ENCODE measurements around the gene SHANK2. TPM values are rescaled to one million over a fixed set of nuclear protein-coding genes. Genes with fewer than 3 reads are reported as not detected.

The SHANK2 gene
- total and polyA plus RNA-seq, 10 of the 15 experiments (the other 5 are each of a cell fraction or from before 2014, with no cell fraction given) = 0.01 to 0.31 (median 0.10) TPM; not detected in 5

- ChIA-PET SMC1A (ENCODE audit: uncharacterized antibody, unreplicated experiment) (no interaction called here), POLR2A (no interaction called here), RAD21 (ENCODE audit: unreplicated experiment) (no interaction called here), CTCF (no interaction called here)
- TF ChIP-seq SP1 (IDR thresholded peaks at IDR 0.05; ENCODE audit: low read depth, low read length) (no peak), USF1 (IDR thresholded peaks at IDR 0.05; ENCODE audit: borderline replicate concordance, extremely low read length, insufficient read depth, low read depth, low read length) (no peak)
- in situ Hi-C loops (cut with MboI) = no loop called here
- Histone ChIP-seq H3K27ac (ENCODE audit: control insufficient read depth, insufficient read depth) (no peak overlapping the region), H3K4me3 (no peak overlapping the region), H3K27me3 (replicated peaks in 1 of 2; ENCODE audit: control insufficient read depth in 2 of 2, insufficient read depth in 2 of 2, low read length in 1 of 2) (no peaks in the 10 kb centered on the region; a peak in 1 of 4 replicates), H4K20me1 (ENCODE audit: control insufficient read depth, insufficient read depth) (no peaks in the 10 kb centered on the region), H3K4me2 (ENCODE audit: control insufficient read depth, insufficient read depth) (no peak overlapping the region), H3K9me3 (replicated peaks; ENCODE audit: control insufficient read depth, insufficient read depth, low read length) (no peaks in the 10 kb centered on the region), H3K9ac (ENCODE audit: control insufficient read depth, insufficient read depth, low read length) (no peak overlapping the region), H3K4me1 (ENCODE audit: control insufficient read depth, insufficient read depth, low read length) (no peaks in the 10 kb centered on the region), H3K79me2 (ENCODE audit: control insufficient read depth, insufficient read depth, low read length) (no peaks in the 10 kb centered on the region), H2AFZ (ENCODE audit: control insufficient read depth, low read depth, low read length) (no peak overlapping the region), H3K36me3 (ENCODE audit: control insufficient read depth in 2 of 2, insufficient read depth in 2 of 2, low read length in 1 of 2) (no peaks in the 10 kb centered on the region)
- 30% methylated on average over 14 of the region's 14 CpGs for WGBS (ENCODE audit: insufficient coverage, insufficient replicate concordance, low lambda C conversion rate, missing lambda C conversion rate)
- no peak for ATAC-seq
- no peak for DNase-seq (ENCODE audit: low read depth, low spot score)
- BruUV-seq (replicated peaks) = no TSS peak
- FAIRE-seq = no peak
- intact Hi-C loops (cut with micrococcal nuclease; ENCODE audit: unreplicated experiment) = no loop called here
Measured at GRCh38 chr11:71279916-71280645, 27.7 kb upstream of the SHANK2 start.

- 16% methylated on average over 3 of the region's 3 CpGs for WGBS (ENCODE audit: insufficient coverage, insufficient replicate concordance, low lambda C conversion rate, missing lambda C conversion rate)
- DNase-seq (ENCODE audit: low read depth, low spot score) = no peak
- SMC1A ChIA-PET (ENCODE audit: uncharacterized antibody, unreplicated experiment) = no interaction called here
- intact Hi-C loops (cut with micrococcal nuclease; ENCODE audit: unreplicated experiment) (no loop called here), in situ Hi-C loops (cut with MboI) (no loop called here)
- Histone ChIP-seq H3K27me3 (replicated peaks in 1 of 2; ENCODE audit: control insufficient read depth in 2 of 2, insufficient read depth in 2 of 2, low read length in 1 of 2) (no peaks in the 10 kb centered on the region; a peak in 1 of 4 replicates), H3K9me3 (replicated peaks; ENCODE audit: control insufficient read depth, insufficient read depth, low read length) (peaks cover 3% of the 10 kb centered on the region; the same call in 1 of the 3 replicates), H3K27ac (ENCODE audit: control insufficient read depth, insufficient read depth) (no peak overlapping the region), H4K20me1 (ENCODE audit: control insufficient read depth, insufficient read depth) (no peaks in the 10 kb centered on the region), H2AFZ (ENCODE audit: control insufficient read depth, low read depth, low read length) (no peak overlapping the region), H3K4me2 (ENCODE audit: control insufficient read depth, insufficient read depth) (no peak overlapping the region), H3K4me3 (no peak overlapping the region), H3K9ac (ENCODE audit: control insufficient read depth, insufficient read depth, low read length) (no peak overlapping the region), H3K4me1 (ENCODE audit: control insufficient read depth, insufficient read depth, low read length) (no peaks in the 10 kb centered on the region), H3K36me3 (ENCODE audit: control insufficient read depth in 2 of 2, insufficient read depth in 2 of 2, low read length in 1 of 2) (no peaks in the 10 kb centered on the region), H3K79me2 (ENCODE audit: control insufficient read depth, insufficient read depth, low read length) (no peaks in the 10 kb centered on the region)
- ATAC-seq = no peak
- CTCF ChIA-PET = no interaction called here
- POLR2A ChIA-PET = no interaction called here
- no TSS peak for BruUV-seq (replicated peaks)
- RAD21 ChIA-PET (ENCODE audit: unreplicated experiment) = no interaction called here
- no peak for FAIRE-seq
- TF ChIP-seq CHD4 (IDR thresholded peaks at IDR 0.05) (no peak), RAD51 (IDR thresholded peaks at IDR 0.05) (no peak), NFYB (IDR thresholded peaks at IDR 0.05; ENCODE audit: insufficient read depth, low read depth, low read length) (no peak), BACH1 (IDR thresholded peaks at IDR 0.05; ENCODE audit: borderline replicate concordance) (no peak), ATF2 (IDR thresholded peaks at IDR 0.05; ENCODE audit: low read length) (no peak), TCF7 (IDR thresholded peaks at IDR 0.05; ENCODE audit: borderline replicate concordance) (no peak), NRF1 (conservative IDR thresholded peaks at IDR 0.05; ENCODE audit: low read depth, low read length) (no peak), PAX8 (IDR thresholded peaks at IDR 0.05) (no peak), NFYA (IDR thresholded peaks at IDR 0.05; ENCODE audit: borderline replicate concordance, low read depth, low read length) (no peak), BHLHE40 (IDR thresholded peaks at IDR 0.05; ENCODE audit: borderline replicate concordance in 1 of 2, low read depth in 2 of 2, low read length in 1 of 2) (no peak), PBX3 (IDR thresholded peaks at IDR 0.05; ENCODE audit: insufficient replicate concordance, low read depth, low read length) (no peak), MEF2B (IDR thresholded peaks at IDR 0.05; ENCODE audit: partially characterized antibody, poor library complexity, severe bottlenecking) (no peak)
Measured at GRCh38 chr11:71272161-71272560, 19.8 kb upstream of the SHANK2 start.

All from GM12878 (cell line).